ENCODE data around the gene SYCP2. TPM values are rescaled to one million over a fixed set of nuclear protein-coding genes. Genes with fewer than 3 reads are reported as not detected.
A peak's percentile ranks its signal among the peaks of the same experiment; 100 is the strongest.

The SYCP2 gene
- total RNA-seq, 1 donor from 2014 or later, result 1.0 TPM

GRCh38 chr20:59947376-59947775 lies 13.9 kb upstream of the SYCP2 start:
- Histone ChIP-seq H3K9me3 (replicated peaks) (no peaks in the 10 kb centered on the region), H3K27me3 (ENCODE audit: low read depth) (no peaks in the 10 kb centered on the region), H3K36me3 (peaks cover 47% of the 10 kb centered on the region), H3K4me3 (no peak overlapping the region), H3K4me1 (peaks cover 63% of the 10 kb centered on the region), H3K27ac (replicated peaks) (no peak overlapping the region)
- TF ChIP-seq, protein P1, sequence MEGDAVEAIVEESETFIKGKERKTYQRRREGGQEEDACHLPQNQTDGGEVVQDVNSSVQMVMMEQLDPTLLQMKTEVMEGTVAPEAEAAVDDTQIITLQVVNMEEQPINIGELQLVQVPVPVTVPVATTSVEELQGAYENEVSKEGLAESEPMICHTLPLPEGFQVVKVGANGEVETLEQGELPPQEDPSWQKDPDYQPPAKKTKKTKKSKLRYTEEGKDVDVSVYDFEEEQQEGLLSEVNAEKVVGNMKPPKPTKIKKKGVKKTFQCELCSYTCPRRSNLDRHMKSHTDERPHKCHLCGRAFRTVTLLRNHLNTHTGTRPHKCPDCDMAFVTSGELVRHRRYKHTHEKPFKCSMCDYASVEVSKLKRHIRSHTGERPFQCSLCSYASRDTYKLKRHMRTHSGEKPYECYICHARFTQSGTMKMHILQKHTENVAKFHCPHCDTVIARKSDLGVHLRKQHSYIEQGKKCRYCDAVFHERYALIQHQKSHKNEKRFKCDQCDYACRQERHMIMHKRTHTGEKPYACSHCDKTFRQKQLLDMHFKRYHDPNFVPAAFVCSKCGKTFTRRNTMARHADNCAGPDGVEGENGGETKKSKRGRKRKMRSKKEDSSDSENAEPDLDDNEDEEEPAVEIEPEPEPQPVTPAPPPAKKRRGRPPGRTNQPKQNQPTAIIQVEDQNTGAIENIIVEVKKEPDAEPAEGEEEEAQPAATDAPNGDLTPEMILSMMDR (IDR thresholded peaks at IDR 0.05; ENCODE audit: borderline replicate concordance), result no peak
- DNase-seq, result no peak
- intact Hi-C loops (cut with micrococcal nuclease), result no loop called here

GRCh38 chr20:59945731-59946130 lies 12.3 kb upstream of the SYCP2 start:
- TF ChIP-seq, protein P1 (IDR thresholded peaks at IDR 0.05; ENCODE audit: borderline replicate concordance), result no peak
- DNase-seq, result no peak
- H3K27me3 ChIP-seq (ENCODE audit: low read depth), result no peaks in the 10 kb centered on the region
- no peaks in the 10 kb centered on the region for H3K9me3 ChIP-seq (replicated peaks)
- peaks cover 39% of the 10 kb centered on the region for H3K36me3 ChIP-seq
- peak overlapping the region; percentile 45 for H3K27ac ChIP-seq (replicated peaks)
- intact Hi-C loops (cut with micrococcal nuclease), result no loop called here
- H3K4me3 ChIP-seq, result no peak overlapping the region
- H3K4me1 ChIP-seq, result peaks cover 78% of the 10 kb centered on the region

DNA sequence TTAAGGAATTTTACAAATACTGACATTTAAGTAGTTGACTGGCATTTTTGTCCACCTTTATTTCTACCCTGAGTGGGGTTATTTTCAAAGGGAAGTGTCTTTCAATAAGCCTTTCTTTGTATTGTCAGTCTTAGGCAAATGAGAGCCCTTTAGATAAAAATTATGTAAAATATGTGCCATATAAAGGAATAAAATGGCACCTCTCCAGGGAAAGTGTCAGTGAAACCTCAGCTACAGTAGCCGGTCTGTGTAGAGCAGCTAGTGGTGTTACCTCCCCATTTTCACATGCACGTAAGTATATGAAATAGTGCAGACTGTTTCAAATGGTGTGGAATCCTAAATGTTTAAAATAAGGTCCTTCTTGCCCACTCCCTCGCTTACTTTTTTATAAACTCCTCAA lies 11.7 kb upstream of the SYCP2 start:
- Histone ChIP-seq H3K36me3 (peaks cover 37% of the 10 kb centered on the region), H3K27ac (replicated peaks) (peak overlapping the region; percentile 45), H3K4me3 (no peak overlapping the region), H3K4me1 (peaks cover 78% of the 10 kb centered on the region), H3K9me3 (replicated peaks) (no peaks in the 10 kb centered on the region), H3K27me3 (ENCODE audit: low read depth) (no peaks in the 10 kb centered on the region)
- no peak for DNase-seq
- intact Hi-C loops (cut with micrococcal nuclease), result no loop called here
- TF ChIP-seq, protein P1 (IDR thresholded peaks at IDR 0.05; ENCODE audit: borderline replicate concordance), result no peak

DNA sequence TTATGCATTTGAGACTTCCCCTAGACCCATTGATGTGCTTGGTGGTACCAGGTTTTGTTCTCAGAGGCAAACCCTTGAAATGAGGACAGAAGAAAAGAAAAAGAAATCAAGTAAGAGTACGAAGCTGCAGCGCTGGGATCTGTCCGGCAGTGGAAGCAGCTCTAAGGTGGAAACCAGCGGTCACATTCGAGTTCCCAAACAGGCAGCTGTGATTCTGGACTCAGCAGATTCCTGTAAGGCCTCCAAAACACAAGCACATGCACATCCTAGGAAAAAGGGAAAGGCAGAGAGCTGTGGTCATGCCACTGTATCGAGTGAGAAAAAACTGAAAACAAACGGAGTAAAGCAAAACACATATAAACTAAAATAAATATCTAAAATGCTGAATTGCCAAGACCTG lies 11.3 kb upstream of the SYCP2 start:
- Histone ChIP-seq H3K27me3 (ENCODE audit: low read depth) (no peaks in the 10 kb centered on the region), H3K4me3 (no peak overlapping the region), H3K27ac (replicated peaks) (peak overlapping the region; percentile 45), H3K9me3 (replicated peaks) (no peaks in the 10 kb centered on the region), H3K36me3 (peaks cover 37% of the 10 kb centered on the region), H3K4me1 (peaks cover 81% of the 10 kb centered on the region)
- no peak for DNase-seq
- intact Hi-C loops (cut with micrococcal nuclease), result no loop called here
- TF ChIP-seq, protein P1 (IDR thresholded peaks at IDR 0.05; ENCODE audit: borderline replicate concordance), result no peak

GRCh38 chr20:59942245-59942644 lies 8.8 kb upstream of the SYCP2 start:
- peak overlapping the region; percentile 100 for H3K27ac ChIP-seq (replicated peaks)
- peaks cover 37% of the 10 kb centered on the region for H3K36me3 ChIP-seq
- peaks cover 83% of the 10 kb centered on the region for H3K4me1 ChIP-seq
- H3K4me3 ChIP-seq, result peak overlapping the region; percentile 85
- H3K27me3 ChIP-seq (ENCODE audit: low read depth), result no peaks in the 10 kb centered on the region
- intact Hi-C loops (cut with micrococcal nuclease), result no loop called here
- H3K9me3 ChIP-seq (replicated peaks), result no peaks in the 10 kb centered on the region
- no peak for DNase-seq
- TF ChIP-seq, protein P1 (IDR thresholded peaks at IDR 0.05; ENCODE audit: borderline replicate concordance), result no peak

DNA sequence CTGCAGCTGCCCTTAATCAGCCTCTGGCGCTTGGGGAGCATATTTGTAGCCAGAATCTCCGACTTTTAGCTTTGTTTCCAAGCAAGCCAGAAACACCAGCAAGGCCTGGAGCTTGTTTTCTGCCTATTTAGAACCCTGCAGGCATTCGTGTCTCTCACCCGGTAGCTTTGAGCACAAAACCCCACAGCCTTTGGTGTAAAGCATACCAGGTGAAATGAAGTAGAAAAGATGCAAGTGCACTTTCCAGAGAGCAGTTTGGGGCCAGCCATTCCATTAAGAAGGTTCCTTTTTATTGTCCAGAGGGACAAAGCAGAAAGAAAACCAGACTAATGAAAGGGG lies 7.5 kb upstream of the SYCP2 start:
- Histone ChIP-seq H3K36me3 (peaks cover 37% of the 10 kb centered on the region), H3K27ac (replicated peaks) (peak overlapping the region; percentile 100), H3K27me3 (ENCODE audit: low read depth) (no peaks in the 10 kb centered on the region), H3K4me1 (peaks cover 83% of the 10 kb centered on the region), H3K9me3 (replicated peaks) (no peaks in the 10 kb centered on the region), H3K4me3 (peak overlapping the region; percentile 85)
- intact Hi-C loops (cut with micrococcal nuclease), result no loop called here
- TF ChIP-seq, protein P1 (IDR thresholded peaks at IDR 0.05; ENCODE audit: borderline replicate concordance), result no peak
- no peak for DNase-seq

All from left ventricle myocardium inferior (tissue), 1 donor.